Thyroid gland (tissue), 4 donors: ENCODE results near the gene C1orf167.

Experiments
- CTCF ChIP-seq, 6 experiments: fragments of 200-600 bp in 3 of 6; fragments of 450-650 bp in 3 of 6; sonication (generic) in 3 of 6; IDR thresholded peaks; one replicate each; pipeline ENCODE4 v1.5.1; 2016 to 2019; ENCODE audit warnings: antibody characterized with exemption in 6 of 6, mild to moderate bottlenecking in 2 of 6, inconsistent platforms in 1 of 6, moderate library complexity in 1 of 6
- POLR2A ChIP-seq, 2 donors: fragments of 450-650 bp; IDR thresholded peaks; one replicate each; pipeline ENCODE4 v1.6.1; 2017; ENCODE audit warnings: antibody characterized with exemption in 2 of 2, mild to moderate bottlenecking in 2 of 2, moderate library complexity in 1 of 2

- no peak for TF ChIP-seq POLR2A (IDR thresholded peaks at IDR 0.05)
- TF ChIP-seq CTCF (IDR thresholded peaks at IDR 0.05), result no peak
Observed at GRCh38 chr1:11793819-11794218, 31.8 kb downstream of the C1orf167 start.
